22Rv1 (cell line): ENCODE results near the gene CAPN2.

Experiments
- CTCF ChIP-seq: fragments of 450-650 bp; IDR thresholded peaks from 2 replicates; pipeline ENCODE4 v1.5.1; 2017; ENCODE audit warnings: mild to moderate bottlenecking
- ZFX ChIP-seq: fragments of 450-650 bp; IDR thresholded peaks from 2 replicates; pipeline ENCODE4 v1.6.1; 2017; ENCODE audit warnings: antibody characterized with exemption, borderline replicate concordance

GRCh38 chr1:223714849-223715603 is 2.7 kb downstream of the CAPN2 start:
- TF ChIP-seq CTCF (no peak), ZFX (no peak)
